GM19099 (cell line): ENCODE results near the gene CCDC102A.

Source experiments
- POLR2A ChIP-seq: IDR thresholded peaks from 3 replicates; pipeline ENCODE4 v1.6.1; 2011; ENCODE audit warnings: low read depth; ENCODE audit not compliant: insufficient read length; ENCODE audit errors: extremely low read depth

The CCDC102A gene

DNA sequence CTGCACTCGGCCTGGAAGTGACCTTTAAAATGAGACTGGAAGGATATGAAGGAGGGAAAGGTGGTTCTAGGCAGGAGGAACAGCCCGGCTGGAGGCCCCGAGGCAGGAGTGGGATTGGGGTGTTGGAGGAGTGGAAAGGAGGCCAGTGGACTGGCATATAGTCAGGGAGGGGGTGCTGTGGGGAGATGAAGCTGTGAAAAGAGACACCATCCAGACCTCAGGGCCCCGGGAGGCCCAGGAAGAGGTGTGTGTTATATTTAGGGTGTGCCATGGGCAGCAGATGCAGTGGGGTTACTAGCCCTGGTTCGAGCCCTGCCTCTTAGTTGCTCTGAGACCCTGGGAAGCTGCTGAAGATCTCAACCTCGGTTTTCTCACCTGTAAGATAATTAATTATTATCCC, 31.2 kb downstream of the CCDC102A start:
- no peak for TF ChIP-seq POLR2A

DNA sequence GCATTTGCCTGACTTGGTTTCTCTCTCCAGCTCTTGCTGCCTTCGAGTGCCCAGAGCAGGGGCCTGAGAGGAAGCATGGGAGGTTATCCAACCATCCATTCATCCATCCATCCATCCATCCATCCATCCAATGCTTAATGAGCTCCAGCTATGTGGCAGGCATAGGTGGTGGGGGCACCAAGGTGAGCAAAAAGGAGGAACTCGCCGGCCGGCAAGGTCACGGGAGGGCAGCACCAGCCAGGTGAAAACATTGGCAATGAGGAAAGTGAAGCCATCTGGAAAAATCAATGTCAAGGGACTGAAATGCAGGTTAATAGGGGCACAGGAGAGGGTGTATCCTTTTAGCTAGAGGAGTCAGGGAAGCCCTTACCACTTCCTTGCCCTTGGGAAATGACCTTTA, 31.9 kb downstream of the CCDC102A start:
- no peak for TF ChIP-seq POLR2A

DNA sequence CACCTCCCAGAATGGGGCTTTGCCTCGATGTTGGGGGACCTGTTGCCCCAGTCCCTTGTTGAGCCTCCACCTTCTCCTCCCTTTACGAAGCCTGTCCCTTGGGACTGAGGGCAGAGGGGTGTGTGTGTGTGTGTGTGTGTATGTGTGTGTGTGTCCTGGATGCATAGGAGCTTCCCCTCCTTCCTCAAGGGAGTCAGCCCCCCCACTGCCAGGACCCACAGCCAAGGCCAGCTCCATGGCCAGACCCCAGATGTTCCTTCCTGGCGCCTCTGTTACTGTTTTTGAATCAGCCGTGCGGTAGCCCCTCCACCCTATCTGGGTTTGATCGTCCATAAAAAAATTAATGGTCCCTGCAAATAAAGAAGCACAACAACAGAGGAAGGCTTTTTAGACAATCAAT, 32.4 kb downstream of the CCDC102A start:
- no peak for TF ChIP-seq POLR2A

DNA sequence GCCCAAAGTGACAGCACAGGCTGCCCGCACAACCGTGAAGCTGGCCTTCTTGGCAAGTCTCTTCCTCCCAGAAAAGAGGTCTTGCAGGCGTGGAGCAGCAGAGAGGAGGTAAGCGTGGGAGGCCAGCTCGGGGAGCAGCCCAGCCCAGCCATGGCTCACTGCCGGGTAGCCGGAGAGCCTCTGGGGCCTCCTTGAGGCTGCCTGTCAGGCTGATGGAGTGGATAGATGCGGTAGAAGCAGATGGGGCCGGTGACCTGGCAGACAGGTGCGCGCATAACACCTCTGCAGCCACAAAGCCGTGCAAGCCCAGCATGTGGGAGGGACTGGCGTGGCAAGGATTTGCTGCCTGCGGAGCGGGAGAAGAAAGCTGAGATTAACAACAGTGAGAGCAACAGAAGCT, 33.0 kb downstream of the CCDC102A start:
- no peak for TF ChIP-seq POLR2A

DNA sequence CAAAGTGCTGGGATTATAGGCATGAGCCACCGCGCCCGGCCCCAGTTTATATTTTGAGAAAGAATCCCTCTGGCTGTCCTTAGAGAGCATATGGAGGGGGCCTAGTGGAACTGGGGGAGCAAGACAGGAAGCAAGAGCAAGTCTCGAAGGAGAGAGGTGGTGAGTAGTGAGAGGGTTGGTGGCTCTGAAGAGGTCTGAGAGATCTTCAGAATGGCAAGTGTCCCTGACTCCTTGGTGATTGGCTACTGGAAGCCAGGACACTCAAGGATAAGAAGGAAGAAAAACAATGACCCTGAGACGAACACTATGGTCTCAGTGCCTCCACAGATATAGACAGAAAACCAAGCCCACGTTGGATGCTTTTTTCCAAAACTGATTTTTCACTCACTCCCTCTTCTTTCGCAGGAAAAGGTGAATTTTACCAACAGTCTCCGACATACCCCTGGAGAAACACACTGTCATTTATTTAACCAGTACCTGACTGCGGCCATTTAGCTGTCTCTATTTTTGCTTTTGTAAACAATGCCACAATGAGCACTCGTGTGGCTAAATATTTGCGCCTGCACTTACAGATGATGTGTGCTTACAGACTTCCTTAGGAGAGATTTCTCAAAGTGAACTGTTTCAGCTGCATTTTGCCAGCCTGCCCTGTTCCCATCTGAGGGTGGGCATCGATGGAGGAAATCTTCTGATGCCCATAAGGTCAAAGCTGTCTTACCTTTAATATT, 34.2 kb downstream of the CCDC102A start:
- no peak for TF ChIP-seq POLR2A

DNA sequence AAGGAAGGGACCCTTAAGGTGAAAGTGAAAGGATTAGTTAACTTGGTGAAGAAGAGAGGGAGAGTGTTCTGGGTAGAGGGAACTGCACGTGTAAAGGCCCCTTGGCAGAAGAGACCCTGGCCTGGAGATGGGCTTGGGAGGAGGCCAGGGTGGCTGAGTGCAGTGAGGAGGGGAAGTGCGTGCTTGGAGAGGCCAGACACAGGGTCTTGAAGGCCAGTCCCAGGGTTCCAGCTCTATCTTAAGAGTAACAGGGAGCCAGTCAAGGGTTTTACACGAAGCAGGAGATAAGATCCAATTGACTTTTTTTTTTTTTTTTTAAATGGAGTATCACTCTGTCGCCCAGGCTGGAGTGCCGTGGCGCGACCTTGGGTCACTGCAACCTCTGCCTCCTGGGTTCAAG, 34.9 kb downstream of the CCDC102A start:
- TF ChIP-seq POLR2A = no peak

DNA sequence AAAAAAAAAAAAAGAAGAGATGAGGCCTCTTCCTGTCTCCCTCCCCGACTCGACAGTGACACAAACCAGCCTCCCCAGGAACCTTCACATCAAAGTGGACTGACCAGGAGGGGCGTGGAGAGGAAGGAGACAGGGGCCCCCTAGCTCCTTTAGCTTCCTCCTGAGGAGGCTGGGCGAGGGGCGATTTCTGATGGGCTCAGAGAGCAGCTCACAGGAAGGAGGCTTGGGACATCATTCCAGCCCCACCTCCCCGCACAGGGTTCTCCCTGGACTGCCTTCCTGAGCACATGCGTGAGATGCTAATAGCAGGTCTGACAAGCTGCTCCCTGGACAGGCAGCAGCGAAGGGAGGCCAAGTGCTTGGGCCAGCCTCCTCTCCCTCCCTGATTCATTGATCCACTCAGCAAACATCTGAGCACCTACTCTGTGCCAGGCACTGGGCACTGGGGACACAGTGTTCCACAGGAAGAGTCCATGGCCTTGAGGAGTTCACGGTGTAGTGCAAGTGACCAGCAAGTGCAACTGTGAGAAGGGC, 35.7 kb downstream of the CCDC102A start:
- TF ChIP-seq POLR2A = no peak

DNA sequence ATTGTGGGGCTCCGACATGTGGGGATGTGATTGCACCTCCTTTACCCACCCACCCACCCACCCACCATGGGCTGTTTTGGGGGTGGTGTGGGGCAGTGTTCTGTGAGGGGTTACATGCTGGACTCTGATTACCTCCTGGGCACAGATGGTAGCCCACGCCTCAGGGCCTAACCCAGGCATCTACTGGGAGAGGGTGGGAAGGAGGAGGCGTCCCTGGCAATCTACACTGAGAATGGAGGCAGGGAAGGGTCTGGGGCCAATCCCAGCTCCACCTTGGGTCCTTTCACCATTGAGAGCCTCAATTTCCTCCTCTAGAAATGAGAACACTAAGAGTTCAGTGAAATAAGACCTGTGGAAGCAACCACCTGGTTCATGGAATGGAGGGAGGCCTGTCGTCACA, 38.3 kb downstream of the CCDC102A start:
- TF ChIP-seq POLR2A = no peak

DNA sequence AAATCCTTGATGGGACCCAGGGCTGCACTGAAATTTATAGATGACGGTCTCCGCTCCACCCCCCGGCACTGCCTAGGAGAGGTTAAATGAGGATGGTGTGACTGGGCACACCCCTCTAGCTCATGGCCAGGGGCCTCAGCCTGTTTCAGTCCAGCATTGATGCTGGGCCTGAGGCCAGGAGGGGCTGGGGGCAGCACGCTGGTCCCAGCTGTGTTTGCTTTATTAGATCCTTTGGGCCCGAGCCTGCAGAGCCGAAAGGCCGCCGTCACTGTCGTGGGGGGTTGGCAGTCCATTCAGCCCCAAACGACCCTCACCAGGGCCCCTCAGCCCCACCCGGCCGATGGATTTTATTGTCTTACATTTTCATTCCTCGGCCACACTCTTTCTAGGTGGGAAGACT, 39.2 kb downstream of the CCDC102A start:
- no peak for TF ChIP-seq POLR2A

DNA sequence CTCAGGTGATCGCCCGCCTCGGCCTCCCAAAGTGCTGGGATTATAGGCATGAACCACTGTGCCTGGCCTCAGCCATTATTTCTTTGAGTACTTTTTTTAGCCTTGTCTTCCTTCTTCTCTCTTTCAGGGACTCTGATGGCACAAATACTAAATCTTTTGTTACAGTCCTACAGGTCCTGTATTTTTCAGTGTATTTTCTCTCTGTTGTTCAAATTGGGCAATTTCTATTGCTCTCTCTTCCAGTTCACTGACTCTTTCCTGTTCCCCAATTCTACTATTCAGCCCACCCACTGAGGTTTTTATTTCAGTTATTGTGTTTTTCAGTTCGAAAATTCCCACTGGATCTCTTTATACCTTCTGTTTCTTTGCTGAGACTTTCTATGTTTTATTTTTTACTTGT, 42.6 kb downstream of the CCDC102A start:
- TF ChIP-seq POLR2A = no peak

DNA sequence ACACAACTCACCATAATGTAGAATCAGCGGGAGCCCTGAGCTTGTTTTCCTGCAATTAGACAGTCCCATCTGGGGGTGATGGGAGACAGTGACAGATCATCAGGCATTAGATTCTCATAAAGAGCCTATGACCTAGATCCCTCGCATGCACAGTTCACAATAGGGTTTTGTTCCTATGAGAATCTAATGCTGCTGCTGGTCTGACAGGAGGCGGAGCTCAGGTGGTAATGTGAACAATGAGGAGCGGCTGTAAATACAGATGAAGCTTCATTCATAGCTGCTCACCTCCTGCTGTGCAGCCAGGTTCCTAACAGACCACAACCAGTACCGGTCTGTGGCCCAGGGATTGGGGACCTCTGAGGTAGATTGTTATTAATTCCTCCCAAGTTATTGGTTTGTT, 47.1 kb downstream of the CCDC102A start:
- TF ChIP-seq POLR2A = no peak

DNA sequence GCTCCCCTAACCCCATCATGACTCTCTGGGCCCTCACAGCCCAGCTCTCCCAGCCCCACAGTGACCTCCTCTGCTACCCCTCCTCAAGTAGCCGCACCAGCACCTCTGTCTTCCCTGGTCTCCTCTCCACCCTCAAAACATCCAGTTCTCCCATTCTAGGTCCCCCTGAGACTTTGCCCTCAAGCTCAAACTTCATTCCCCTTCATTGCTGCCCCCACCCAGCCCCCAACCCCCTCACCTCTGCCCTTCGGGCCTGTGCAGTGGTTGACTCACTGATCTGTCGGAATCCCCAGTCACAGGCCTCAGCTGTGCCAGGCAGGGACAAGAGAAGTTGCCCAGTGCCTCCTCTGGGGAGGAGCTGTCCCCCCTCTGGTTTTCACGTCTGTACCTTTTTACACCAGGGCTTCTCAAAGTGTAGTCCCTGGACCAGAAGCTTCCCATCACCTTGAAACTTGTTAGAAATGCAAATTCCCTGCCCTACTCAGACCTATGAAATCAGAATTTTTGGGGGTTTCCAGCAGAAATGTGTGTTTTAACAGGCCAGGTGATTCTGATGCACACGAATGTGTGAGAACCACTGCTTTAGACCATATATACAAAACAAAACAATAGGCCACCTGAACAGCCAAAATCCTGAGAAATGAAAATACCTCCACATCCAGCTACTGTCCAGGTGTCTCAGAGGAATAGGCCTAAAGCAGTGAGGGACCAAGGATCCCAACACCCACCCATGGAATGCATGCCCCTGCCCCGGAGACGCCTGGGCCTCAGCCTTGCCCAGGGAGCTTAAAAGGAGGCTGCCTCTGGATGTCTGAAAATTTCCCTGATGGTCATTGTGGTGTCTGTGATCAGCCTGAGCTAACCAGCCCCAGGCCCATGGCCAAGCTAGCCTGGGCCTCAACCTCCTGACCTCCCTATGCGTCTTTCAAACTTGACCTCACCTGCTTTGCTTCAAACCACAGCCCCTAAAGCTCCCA, 49.2 kb downstream of the CCDC102A start:
- TF ChIP-seq POLR2A = no peak

DNA sequence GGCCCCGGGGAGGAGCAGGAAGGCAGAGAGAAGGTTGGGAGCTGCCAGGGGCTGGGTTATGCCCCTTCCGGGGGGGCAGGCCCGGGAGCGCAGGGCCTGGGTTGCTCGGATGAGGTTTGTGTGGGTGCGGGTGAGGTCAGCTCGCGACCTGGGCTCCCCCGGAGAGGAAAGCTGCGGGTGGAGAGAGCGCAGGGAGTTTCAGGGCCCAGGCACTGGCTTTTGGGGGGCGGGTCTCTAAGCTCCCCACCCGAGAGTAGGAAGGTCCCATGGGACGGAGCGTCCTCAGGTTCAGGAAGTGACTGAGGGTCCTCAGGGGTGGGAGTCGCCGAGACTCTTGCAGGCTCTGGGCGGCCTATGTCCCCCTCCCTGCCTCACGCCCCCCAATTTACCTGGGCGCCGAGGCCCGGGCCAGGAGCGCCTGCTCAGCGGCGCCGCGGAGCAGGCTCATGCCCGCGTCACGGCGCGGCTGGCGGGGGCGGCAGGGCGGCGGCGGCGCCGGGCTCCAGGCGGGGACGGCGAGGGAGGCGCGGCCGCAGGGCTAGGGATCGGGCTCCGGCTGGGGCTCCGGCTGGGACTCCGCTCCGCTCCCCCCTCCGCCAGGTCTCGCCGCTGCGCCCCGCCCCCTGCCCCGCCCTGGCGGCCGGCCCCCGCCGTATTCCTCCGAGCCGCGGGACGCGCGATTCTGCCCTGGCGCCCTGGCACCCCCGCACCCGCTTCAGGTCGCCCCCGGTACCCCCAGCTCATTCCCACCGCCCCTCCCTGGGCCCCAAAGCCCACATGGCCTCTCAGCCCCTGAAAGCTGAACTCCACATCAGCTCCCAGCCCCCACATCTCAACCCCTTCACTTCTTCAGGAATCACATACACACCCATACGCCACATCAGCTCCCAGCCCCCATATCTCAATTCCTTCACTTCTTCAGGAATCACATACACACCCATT, 50.2 kb downstream of the CCDC102A start, which contains the start of gene DOK4:
Gene DOK4 (minus strand): TSS at position 578 of the 942 bp plus-strand sequence. CDS start 6,986 bp downstream, outside the sequence.
- TF ChIP-seq POLR2A = no peak

DNA sequence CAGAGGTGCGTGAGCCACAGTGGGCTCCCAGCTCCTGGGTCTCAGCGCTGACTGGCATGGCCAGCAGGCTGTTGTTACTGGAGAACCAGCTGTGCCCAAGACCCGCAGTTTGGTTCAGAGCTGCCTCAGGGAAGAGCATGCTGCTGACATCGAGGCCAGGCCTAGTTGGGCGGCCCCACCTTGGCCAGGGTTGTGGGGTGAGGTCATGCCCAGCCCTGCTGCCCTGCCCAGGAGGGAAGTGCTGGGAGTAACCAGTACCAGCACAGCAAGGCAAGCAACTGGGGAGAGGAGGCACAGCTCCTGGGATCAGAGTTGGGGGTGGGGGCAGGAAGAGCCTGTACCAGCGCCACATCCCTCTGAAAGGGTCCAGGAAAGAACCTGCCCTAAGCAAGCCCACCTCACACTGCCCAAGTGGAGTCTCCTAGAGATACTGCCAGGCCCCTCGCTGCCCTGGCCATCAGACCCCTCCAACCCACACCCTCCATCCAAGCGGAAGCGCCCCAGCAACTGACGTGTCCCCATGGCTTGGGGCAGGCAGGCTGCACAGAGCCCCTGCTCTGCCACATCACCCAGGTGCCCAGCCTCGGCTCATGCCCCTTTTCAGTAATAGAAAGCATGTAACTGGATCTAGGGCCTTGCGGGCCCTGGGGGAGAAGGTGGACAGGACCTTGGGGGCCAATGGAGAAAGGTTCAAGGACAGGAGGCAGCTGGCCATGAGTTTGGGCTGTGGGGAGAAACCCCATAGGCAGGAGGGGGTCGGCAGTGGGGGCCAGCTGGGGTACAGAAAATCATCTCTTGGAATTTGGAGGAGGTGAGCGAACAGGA, 51.1 kb downstream of the CCDC102A start:
- TF ChIP-seq POLR2A = no peak

DNA sequence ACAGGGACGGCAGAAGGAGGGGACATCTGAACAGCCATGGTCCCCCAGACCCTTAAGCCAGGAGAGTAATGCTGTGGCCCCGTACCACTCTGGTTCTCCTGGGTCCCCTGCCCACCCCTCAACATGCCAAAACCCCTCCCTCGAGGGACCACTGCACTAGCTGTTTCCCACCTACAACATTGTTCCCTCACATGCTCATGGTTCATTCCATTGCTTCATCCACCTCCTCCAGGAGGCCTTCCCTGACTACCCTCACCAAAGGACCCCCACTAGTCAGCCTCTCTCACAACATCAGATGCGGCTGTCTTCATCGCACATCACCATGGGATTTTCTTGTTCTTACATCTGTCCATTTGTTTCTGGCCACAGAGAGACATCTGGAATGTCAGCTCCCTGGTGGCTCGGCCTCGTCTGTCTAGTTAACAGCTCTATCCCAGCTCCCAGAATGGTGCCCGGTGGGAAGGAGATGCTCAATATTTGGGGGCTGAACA, 51.8 kb downstream of the CCDC102A start:
- TF ChIP-seq POLR2A = no peak
